Choroid plexus epithelial cell (primary cell): Measurements from ENCODE around the gene THSD4.
A peak's percentile ranks its signal among the peaks of the same experiment; 100 is the strongest.

Experiments
- DNase-seq: peaks from one replicate; pipeline ENCODE4 v3.0.0-alpha.2; 2010; ENCODE audit warnings: low read depth
- H3K4me3 ChIP-seq: 2 replicates; pipeline ENCODE4 v1.5.1; 2011; ENCODE audit warnings: low read depth, mild to moderate bottlenecking, control low read depth, low read length, moderate library complexity
- CTCF ChIP-seq: conservative IDR thresholded peaks from 2 replicates; pipeline ENCODE4 v1.5.1; 2011; ENCODE audit warnings: low read depth, mild to moderate bottlenecking, control low read depth, inconsistent platforms, low read length, moderate library complexity

The THSD4 gene

GRCh38 chr15:71096676-71097075, 18.6 kb upstream of the THSD4 start:
- no peak overlapping the region for H3K4me3 ChIP-seq
- no peak for TF ChIP-seq CTCF
- peak; percentile 33 for DNase-seq

- DNase-seq = no peak
- no peak overlapping the region for H3K4me3 ChIP-seq
- no peak for TF ChIP-seq CTCF
Measured at GRCh38 chr15:71097890-71098289, 17.4 kb upstream of the THSD4 start.

- H3K4me3 ChIP-seq = no peak overlapping the region
- peak; percentile 20 for TF ChIP-seq CTCF
- DNase-seq = no peak
Measured at GRCh38 chr15:71098920-71099319, 16.4 kb upstream of the THSD4 start.

- TF ChIP-seq CTCF = peak; percentile 89
- no peak overlapping the region for H3K4me3 ChIP-seq
- peak; percentile 82 for DNase-seq
Measured at GRCh38 chr15:71103102-71103676, 12.1 kb upstream of the THSD4 start.

GRCh38 chr15:71104636-71105035, 10.6 kb upstream of the THSD4 start:
- no peak for TF ChIP-seq CTCF
- H3K4me3 ChIP-seq = no peak overlapping the region
- no peak for DNase-seq

GRCh38 chr15:71105444-71105843, 9.8 kb upstream of the THSD4 start:
- TF ChIP-seq CTCF = no peak
- no peak for DNase-seq
- no peak overlapping the region for H3K4me3 ChIP-seq

GRCh38 chr15:71106802-71107500, 8.3 kb upstream of the THSD4 start:
- peak; percentile 41 for DNase-seq
- TF ChIP-seq CTCF = no peak
- H3K4me3 ChIP-seq = no peak overlapping the region
